HEK293 (cell line): ENCODE measurements around the gene GUCY2D.

Source experiments
- CTCF ChIA-PET: fragments of 350-600 bp; formaldehyde crosslinking; extraction: SDS; loops from one replicate; lab custom pipeline; 2021; ENCODE audit warnings: antibody characterized with exemption; lab: Yijun Ruan, JAX
- POLR2A ChIA-PET: fragments of 300-600 bp; formaldehyde crosslinking; extraction: SDS; loops from one replicate; lab custom pipeline; 2020; ENCODE audit warnings: antibody characterized with exemption, inconsistent platforms; lab: Yijun Ruan, JAX
- H3K27ac ChIP-seq: fragments of 200-500 bp; sonication (Bioruptor generic); 2 replicates; pipeline ENCODE4 v1.5.1; 2014; ENCODE audit warnings: low read depth, low read length, control low read depth, inconsistent platforms; ENCODE audit errors: extremely low read depth
- H3K36me3 ChIP-seq, 2 experiments: fragments of 200-500 bp in 1 of 2; sonication (Bioruptor generic) in 1 of 2; 1 replicate in 1 of 2; 2 replicates in 1 of 2; pipeline ENCODE4 v1.5.1; 2014 to 2017; ENCODE audit warnings: inconsistent platforms in 2 of 2, low read length in 2 of 2; ENCODE audit not compliant: control insufficient read depth in 2 of 2, insufficient read depth in 1 of 2
- H3K4me1 ChIP-seq: fragments of 200-500 bp; sonication (Bioruptor generic); 2 replicates; pipeline ENCODE4 v1.5.1; 2014; ENCODE audit warnings: mild to moderate bottlenecking, low read length, inconsistent platforms; ENCODE audit not compliant: control insufficient read depth, insufficient read depth
- H3K4me3 ChIP-seq: 2 replicates; pipeline ENCODE4 v1.5.1; 2011; ENCODE audit warnings: low read depth, mild to moderate bottlenecking, control low read depth, low read length, moderate library complexity
- H3K9me3 ChIP-seq: fragments of 200-500 bp; sonication (Bioruptor generic); 2 replicates; pipeline ENCODE4 v1.5.1; 2014; ENCODE audit warnings: low read depth, low read length, inconsistent platforms; ENCODE audit not compliant: control insufficient read depth, insufficient read depth
- BCL11A ChIP-seq: fragments of 450-650 bp; formaldehyde crosslinking; IDR thresholded peaks from 2 replicates; pipeline ENCODE4 v1.5.1; 2016; ENCODE audit warnings: low read depth, missing biosample characterization, missing genetic modification characterization
- EGR2 ChIP-seq: fragments of 450-650 bp; formaldehyde crosslinking; IDR thresholded peaks from 2 replicates; pipeline ENCODE4 v1.5.1; 2016; ENCODE audit warnings: low read depth, missing biosample characterization, missing genetic modification characterization
- GLI2 ChIP-seq: fragments of 450-650 bp; formaldehyde crosslinking; IDR thresholded peaks from 2 replicates; pipeline ENCODE4; 2017; ENCODE audit warnings: missing biosample characterization, missing genetic modification characterization, low read depth, borderline replicate concordance
- HOXD13 ChIP-seq: sonication (generic); formaldehyde crosslinking; IDR thresholded peaks from 2 replicates; pipeline ENCODE4 v1.8.0; 2022; ENCODE audit warnings: missing genetic modification reagents, borderline replicate concordance
- SETDB1 ChIP-seq: IDR thresholded peaks from one replicate; pipeline ENCODE4 v1.6.1; 2017; ENCODE audit warnings: mild to moderate bottlenecking, low read length, moderate library complexity, mixed read lengths; ENCODE audit not compliant: insufficient read length
- TCF7L2 ChIP-seq: IDR thresholded peaks from 2 replicates; pipeline ENCODE4 v1.6.1; 2011; ENCODE audit warnings: low read depth, mild to moderate bottlenecking, inconsistent platforms, low read length, moderate library complexity, borderline replicate concordance
- WT1 ChIP-seq: fragments of 450-650 bp; formaldehyde crosslinking; IDR thresholded peaks from 2 replicates; pipeline ENCODE4 v1.5.1; 2016; ENCODE audit warnings: missing biosample characterization, missing genetic modification characterization
- ZBTB8A ChIP-seq: fragments of 450-650 bp; formaldehyde crosslinking; IDR thresholded peaks from 2 replicates; pipeline ENCODE4 v1.5.1; 2016; ENCODE audit warnings: missing biosample characterization, missing genetic modification characterization
- ZFHX2 ChIP-seq: fragments of 450-650 bp; formaldehyde crosslinking; conservative IDR thresholded peaks from 2 replicates; pipeline ENCODE4 v1.5.1; 2016; ENCODE audit warnings: missing biosample characterization, missing genetic modification characterization
- ZFP37 ChIP-seq: fragments of 450-650 bp; formaldehyde crosslinking; IDR thresholded peaks from 2 replicates; pipeline ENCODE4 v1.5.1; 2016; ENCODE audit warnings: missing biosample characterization, missing genetic modification characterization
- ZIC2 ChIP-seq: fragments of 450-650 bp; formaldehyde crosslinking; IDR thresholded peaks from 2 replicates; pipeline ENCODE4 v1.5.1; 2016; ENCODE audit warnings: missing biosample characterization, missing genetic modification characterization
- ZNF239 ChIP-seq: fragments of 450-650 bp; formaldehyde crosslinking; IDR thresholded peaks from 2 replicates; pipeline ENCODE4 v1.5.1; 2016; ENCODE audit warnings: missing biosample characterization, missing genetic modification characterization
- ZNF324 ChIP-seq: fragments of 450-650 bp; formaldehyde crosslinking; IDR thresholded peaks from 2 replicates; pipeline ENCODE4 v1.5.1; 2016; ENCODE audit warnings: missing biosample characterization, missing genetic modification characterization
- ZNF544 ChIP-seq: fragments of 450-650 bp; formaldehyde crosslinking; IDR thresholded peaks from 2 replicates; pipeline ENCODE4 v1.5.0; 2017; ENCODE audit warnings: missing biosample characterization, missing genetic modification characterization
- ZNF580 ChIP-seq: fragments of 450-650 bp; formaldehyde crosslinking; IDR thresholded peaks from 2 replicates; pipeline ENCODE4 v1.5.1; 2016; ENCODE audit warnings: missing biosample characterization, missing genetic modification characterization
- ZNF677 ChIP-seq: fragments of 450-650 bp; IDR thresholded peaks from 2 replicates; pipeline ENCODE4 v1.5.0; 2018; ENCODE audit warnings: missing biosample characterization, mild to moderate bottlenecking, missing genetic modification characterization, moderate library complexity
- ZNF830 ChIP-seq: fragments of 450-650 bp; IDR thresholded peaks from 2 replicates; pipeline ENCODE4 v1.5.0; 2018; ENCODE audit warnings: missing biosample characterization, missing genetic modification characterization, low read depth, mild to moderate bottlenecking, moderate library complexity
- ZSCAN23 ChIP-seq: fragments of 450-650 bp; formaldehyde crosslinking; IDR thresholded peaks from 2 replicates; pipeline ENCODE4 v1.5.1; 2016; ENCODE audit warnings: missing biosample characterization, missing genetic modification characterization
- TF ChIP-seq, protein P1 (sequence below): fragments of 450-650 bp; formaldehyde crosslinking; IDR thresholded peaks from 2 replicates; pipeline ENCODE4 v1.5.1; 2016; ENCODE audit warnings: missing biosample characterization, missing genetic modification characterization
- TF ChIP-seq, protein P2 (sequence below): IDR thresholded peaks from 2 replicates; pipeline ENCODE4 v1.6.1; 2011; ENCODE audit warnings: mild to moderate bottlenecking, low read depth, low read length, borderline replicate concordance

The GUCY2D gene

DNA sequence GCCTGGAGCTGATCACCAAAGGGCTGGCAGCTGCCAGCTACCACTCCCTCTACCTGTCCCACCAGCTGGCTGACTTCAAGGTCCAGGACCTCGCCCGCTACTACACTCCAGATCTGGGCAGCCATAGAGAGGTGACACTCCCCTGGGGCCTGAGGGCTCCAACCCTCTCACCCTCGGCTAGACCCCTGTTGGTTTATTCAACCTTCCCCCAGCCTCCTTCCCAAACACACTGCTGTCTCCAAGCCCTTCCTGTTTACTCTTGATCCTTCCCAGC, 67.1 kb downstream of the GUCY2D start:
- Histone ChIP-seq H3K36me3 (no peaks in the 10 kb centered on the region), H3K4me3 (no peak overlapping the region), H3K27ac (no peak overlapping the region), H3K9me3 (no peaks in the 10 kb centered on the region), H3K4me1 (no peaks in the 10 kb centered on the region)
- ChIA-PET POLR2A (interaction anchor here (0.5 to 0.9 kb wide), 3 partner anchors 19 to 456 kb away, joined by 4 to 7 read pairs (median 5); no protein-coding TSS in a partner anchor), CTCF (interaction anchor here (0.5 to 27.3 kb wide), 9 partner anchors 10 to 364 kb away, joined by 3 to 561 read pairs (median 4); partner anchors contain the start of gene ALOX12B)
- TF ChIP-seq ZNF677 (tag by site-specific recombination): no peak
- TF ChIP-seq BCL11A (tag by site-specific recombination): no peak
- TF ChIP-seq, protein P1, sequence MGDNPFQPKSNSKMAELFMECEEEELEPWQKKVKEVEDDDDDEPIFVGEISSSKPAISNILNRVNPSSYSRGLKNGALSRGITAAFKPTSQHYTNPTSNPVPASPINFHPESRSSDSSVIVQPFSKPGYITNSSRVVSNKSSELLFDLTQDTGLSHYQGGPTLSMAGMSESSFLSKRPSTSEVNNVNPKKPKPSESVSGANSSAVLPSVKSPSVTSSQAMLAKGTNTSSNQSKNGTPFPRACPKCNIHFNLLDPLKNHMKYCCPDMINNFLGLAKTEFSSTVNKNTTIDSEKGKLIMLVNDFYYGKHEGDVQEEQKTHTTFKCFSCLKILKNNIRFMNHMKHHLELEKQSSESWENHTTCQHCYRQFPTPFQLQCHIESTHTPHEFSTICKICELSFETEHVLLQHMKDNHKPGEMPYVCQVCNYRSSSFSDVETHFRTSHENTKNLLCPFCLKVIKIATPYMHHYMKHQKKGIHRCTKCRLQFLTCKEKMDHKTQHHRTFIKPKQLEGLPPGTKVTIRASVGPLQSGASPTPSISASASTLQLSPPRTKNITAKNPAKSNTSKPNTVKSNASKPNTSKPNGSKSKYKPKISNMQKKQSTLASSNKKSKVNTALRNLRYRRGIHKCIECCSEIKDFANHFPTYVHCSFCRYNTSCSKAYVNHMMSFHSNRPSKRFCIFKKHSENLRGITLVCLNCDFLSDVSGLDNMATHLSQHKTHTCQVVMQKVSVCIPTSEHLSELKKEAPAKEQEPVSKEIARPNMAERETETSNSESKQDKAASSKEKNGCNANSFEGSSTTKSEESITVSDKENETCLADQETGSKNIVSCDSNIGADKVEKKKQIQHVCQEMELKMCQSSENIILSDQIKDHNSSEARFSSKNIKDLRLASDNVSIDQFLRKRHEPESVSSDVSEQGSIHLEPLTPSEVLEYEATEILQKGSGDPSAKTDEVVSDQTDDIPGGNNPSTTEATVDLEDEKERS (tag by site-specific recombination): no peak
- TF ChIP-seq ZNF580 (tag by site-specific recombination): no peak
- no peak for TF ChIP-seq HOXD13 (CRISPR knock-in tag)
- TF ChIP-seq ZNF830 (tag by site-specific recombination): no peak
- TF ChIP-seq ZIC2 (tag by site-specific recombination): no peak
- no peak for TF ChIP-seq EGR2
- no peak for TF ChIP-seq TCF7L2
- TF ChIP-seq WT1: no peak
- TF ChIP-seq ZFHX2: no peak
- no peak for TF ChIP-seq ZBTB8A (tag by site-specific recombination)
- no peak for TF ChIP-seq ZSCAN23 (tag by site-specific recombination)
- no peak for TF ChIP-seq SETDB1
- TF ChIP-seq ZFP37: no peak
- no peak for TF ChIP-seq GLI2
- no peak for TF ChIP-seq ZNF544 (tag by site-specific recombination)
- no peak for TF ChIP-seq ZNF239 (tag by site-specific recombination)
- TF ChIP-seq ZNF324 (tag by site-specific recombination): no peak
- TF ChIP-seq, protein P2, sequence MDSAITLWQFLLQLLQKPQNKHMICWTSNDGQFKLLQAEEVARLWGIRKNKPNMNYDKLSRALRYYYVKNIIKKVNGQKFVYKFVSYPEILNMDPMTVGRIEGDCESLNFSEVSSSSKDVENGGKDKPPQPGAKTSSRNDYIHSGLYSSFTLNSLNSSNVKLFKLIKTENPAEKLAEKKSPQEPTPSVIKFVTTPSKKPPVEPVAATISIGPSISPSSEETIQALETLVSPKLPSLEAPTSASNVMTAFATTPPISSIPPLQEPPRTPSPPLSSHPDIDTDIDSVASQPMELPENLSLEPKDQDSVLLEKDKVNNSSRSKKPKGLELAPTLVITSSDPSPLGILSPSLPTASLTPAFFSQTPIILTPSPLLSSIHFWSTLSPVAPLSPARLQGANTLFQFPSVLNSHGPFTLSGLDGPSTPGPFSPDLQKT: no peak
